Skin epidermis (tissue), 12 donors: ENCODE measurements around the gene GCG.

Experiments used
- H3K27ac ChIP-seq, 21 experiments: fragments of 200-600 bp; sonication (generic) in 11 of 21; one replicate each; pipeline ENCODE4 v1.5.0; 2020; ENCODE audit warnings: mild to moderate bottlenecking in 3 of 21, inconsistent platforms in 2 of 21, moderate library complexity in 2 of 21
- H3K4me3 ChIP-seq, 7 experiments: fragments of 200-600 bp; sonication (generic) in 2 of 7; one replicate each; pipeline ENCODE4 v1.5.0; 2020; ENCODE audit warnings: inconsistent platforms in 2 of 7, mild to moderate bottlenecking in 2 of 7, moderate library complexity in 1 of 7

GCG gene

DNA sequence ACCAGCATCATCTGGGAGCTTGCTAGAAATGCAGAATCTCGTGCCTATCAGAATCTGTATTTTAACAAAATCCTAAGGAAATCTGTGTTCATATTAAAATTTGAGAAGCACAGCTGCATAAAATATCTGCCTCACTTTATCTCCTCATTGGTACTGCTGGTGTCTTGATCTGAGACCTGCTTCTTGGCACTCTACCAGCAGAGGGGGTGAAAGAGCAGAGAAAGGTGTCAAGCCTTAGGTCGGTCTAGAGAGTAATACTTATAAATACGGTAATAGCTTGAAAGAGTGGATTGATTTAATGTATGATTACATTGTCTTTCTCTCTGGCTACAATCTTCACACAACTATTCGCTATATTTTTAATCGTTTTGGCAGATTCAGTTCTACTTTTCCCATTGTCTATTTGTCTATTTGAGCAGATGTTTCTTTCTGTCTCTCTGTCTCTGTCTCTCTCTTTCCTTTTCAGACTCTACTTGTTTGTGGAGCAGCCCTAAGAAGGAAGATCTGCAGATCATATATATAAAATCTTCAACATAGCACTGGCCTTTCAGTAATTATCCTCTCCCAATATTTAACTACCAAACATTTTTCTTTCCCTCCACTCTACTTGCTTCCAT, 1.7 kb upstream of the GCG start:
- Histone ChIP-seq H3K27ac (no peak overlapping the region), H3K4me3 (no peak overlapping the region)

DNA sequence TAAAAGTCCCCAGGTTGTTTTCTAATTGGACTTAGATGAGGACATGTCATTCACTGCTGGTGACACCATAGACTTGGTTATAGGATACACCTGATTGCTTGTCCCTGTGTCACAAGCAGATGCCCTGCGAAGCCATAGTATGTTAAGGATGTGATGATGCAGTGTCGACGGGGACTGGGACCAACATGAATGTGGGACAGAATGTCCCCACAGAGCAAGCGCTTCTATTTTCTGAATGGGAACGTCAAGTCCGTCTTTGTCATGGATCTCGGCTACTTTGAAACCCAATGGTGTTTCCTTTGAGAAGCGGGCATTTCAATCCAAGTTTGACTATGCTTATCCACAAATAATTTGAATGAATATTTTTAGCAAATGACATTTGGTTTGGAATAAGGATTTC, 2.1 kb downstream of the GCG start:
- Histone ChIP-seq H3K4me3 (no peak overlapping the region), H3K27ac (no peak overlapping the region)

DNA sequence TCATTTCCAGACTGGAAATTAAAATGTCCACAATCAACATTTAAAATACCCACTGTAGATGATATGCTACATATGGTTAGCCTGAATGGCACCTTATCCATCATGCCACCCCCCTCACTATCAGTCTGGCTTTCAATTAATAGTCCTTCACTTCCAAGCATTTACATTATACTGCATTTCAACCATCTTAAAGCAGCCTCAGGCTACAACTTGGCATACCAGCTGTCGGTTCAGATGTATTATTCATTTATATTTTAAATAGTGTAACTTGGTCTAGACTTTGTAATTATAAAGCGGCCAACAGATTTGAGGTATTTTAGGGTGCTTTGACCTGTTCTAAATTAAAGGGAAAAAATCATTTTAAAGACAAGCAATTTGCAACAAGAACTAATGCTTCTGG, 2.6 kb downstream of the GCG start:
- H3K4me3 ChIP-seq: no peak overlapping the region

DNA sequence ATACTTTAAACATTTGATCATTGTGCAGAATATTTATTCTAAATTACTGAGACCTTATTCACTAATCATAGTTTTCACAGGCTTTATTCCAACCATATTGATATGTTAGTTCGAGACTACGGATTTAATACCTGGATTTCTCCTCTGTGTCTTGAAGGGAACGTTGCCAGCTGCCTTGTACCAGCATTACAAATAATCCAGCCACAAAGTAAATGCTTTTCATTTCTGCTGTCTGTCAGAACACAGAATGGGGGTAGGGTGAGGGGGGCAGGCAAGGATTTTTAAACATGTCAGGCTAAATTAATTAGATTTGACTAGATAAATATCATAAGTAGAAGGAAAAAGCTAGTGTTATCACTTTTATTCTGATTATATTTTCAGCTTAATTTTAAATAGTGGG, 3.1 kb downstream of the GCG start:
- H3K4me3 ChIP-seq: no peak overlapping the region
- no peak overlapping the region for H3K27ac ChIP-seq

More for the DNA sequence above, 2.6 kb downstream of the GCG start:
- H3K27ac ChIP-seq: no peak overlapping the region

DNA sequence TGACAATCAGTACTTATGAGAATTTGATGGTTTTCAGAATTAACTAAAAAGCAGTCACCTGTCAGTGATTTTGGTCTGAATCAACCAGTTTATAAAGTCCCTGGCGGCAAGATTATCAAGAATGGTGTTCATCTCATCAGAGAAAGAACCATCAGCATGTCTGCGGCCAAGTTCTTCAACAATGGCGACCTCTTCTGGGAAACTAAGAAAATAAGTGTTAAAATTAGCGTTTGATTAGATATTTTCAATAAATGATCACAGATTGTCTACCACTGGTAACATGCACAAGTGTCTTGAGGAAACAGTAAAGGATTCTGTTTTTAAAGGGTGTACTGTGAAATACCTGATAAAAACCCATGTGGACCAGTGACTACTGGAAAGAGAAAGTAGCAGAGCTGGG, 8.1 kb downstream of the GCG start:
- no peak overlapping the region for H3K27ac ChIP-seq

DNA sequence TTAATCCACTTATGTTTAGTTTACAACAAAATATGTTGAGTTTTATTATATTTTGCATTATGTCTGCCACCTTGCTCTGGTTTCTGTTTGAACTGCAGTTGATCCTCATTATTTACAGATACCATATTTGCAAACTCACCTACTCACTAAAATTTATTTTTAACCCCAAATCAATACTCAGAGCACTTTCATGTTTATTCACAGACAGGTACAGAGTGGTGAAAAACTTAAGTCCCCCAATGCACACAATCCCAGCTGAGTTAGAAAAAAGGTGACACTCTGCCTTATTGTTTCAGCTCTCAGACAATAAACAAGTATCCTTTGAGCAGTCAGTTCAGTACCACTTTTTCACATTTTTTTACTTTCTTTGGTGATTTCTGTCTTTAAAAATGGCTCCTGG, 13.7 kb downstream of the GCG start:
- no peak overlapping the region for H3K27ac ChIP-seq
- H3K4me3 ChIP-seq: no peak overlapping the region

More for the DNA sequence above, 8.1 kb downstream of the GCG start:
- no peak overlapping the region for H3K4me3 ChIP-seq

DNA sequence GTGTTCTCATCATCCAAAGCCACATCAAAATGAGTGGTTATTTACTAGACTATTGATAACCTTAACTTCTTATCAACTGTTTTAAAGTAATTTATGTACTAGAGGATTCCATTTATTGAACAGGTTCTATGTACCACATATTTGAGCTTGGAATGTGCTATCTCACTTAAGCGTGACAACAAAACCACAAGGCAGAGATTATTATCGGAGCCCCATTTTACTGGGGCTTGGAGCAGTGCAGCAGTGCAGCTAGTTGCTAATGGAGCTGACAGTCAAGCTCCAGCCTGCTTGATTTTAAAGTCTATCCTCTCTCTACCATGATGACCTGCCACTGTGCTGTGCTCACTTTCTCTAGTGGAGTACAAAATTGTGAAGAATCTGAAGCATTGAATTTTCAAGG, 24.6 kb downstream of the GCG start:
- Histone ChIP-seq H3K27ac (no peak overlapping the region), H3K4me3 (no peak overlapping the region)

DNA sequence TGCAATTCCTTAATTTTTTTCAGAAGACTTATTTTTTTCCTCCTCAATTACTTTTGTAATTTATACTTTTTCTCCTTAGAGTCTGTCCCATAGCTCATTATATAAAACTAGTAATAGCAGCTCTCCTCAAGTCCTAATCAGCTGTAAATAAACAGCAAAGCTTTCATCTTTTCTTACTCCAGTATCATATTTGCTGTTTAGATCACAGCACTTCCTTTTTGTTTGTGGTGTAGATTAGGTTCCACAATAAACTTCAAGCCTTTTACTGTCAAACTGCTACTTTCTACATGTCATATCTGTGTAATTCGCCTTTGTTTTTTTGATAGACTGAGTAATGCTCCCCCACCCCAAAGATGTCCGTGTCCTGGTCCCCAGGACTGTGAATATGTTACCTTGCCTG, 25.5 kb downstream of the GCG start:
- peak overlapping the region in 1 of 21 experiments; percentile 24 for H3K27ac ChIP-seq
- no peak overlapping the region for H3K4me3 ChIP-seq

DNA sequence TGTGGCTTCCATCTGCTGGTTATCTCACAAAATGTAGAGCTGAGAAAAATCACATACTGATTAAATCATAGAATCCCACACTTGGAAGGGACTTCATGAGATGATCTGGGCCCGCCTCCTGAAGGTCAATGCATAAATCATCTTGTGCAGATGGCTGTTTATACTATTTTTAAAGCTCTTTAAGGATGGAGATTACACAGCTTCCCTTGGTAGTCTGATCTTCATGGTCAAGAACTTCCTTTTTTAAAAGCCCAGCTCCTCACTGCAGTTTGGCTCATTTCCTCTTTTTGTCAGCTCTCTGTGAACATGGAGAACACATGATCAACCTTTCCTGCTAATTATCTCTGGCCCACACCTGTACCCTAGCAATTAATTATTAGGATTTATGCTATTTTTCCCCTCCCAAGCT, 25.9 kb downstream of the GCG start:
- Histone ChIP-seq H3K4me3 (no peak overlapping the region), H3K27ac (peak overlapping the region in 1 of 21 experiments; percentile 24)

DNA sequence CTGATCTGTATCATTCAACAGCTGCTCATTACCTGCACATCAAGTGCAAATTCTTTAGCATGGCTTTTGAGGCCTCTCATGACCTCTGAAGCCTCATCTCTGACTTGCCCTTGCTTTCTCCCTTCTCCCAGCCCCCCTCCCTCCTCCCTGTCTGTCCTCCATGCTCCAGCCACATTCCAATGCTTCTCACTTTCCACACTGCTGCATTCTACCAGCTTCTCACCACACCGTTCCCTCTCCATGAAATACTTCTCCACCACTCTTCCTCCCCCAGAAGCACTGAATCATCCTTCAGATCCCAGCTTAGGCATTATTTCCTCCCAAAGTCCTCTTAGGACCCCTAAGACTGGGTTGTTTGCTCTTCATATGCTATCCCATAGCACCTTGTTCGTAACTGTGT, 26.9 kb downstream of the GCG start:
- H3K27ac ChIP-seq: no peak overlapping the region
- no peak overlapping the region for H3K4me3 ChIP-seq

DNA sequence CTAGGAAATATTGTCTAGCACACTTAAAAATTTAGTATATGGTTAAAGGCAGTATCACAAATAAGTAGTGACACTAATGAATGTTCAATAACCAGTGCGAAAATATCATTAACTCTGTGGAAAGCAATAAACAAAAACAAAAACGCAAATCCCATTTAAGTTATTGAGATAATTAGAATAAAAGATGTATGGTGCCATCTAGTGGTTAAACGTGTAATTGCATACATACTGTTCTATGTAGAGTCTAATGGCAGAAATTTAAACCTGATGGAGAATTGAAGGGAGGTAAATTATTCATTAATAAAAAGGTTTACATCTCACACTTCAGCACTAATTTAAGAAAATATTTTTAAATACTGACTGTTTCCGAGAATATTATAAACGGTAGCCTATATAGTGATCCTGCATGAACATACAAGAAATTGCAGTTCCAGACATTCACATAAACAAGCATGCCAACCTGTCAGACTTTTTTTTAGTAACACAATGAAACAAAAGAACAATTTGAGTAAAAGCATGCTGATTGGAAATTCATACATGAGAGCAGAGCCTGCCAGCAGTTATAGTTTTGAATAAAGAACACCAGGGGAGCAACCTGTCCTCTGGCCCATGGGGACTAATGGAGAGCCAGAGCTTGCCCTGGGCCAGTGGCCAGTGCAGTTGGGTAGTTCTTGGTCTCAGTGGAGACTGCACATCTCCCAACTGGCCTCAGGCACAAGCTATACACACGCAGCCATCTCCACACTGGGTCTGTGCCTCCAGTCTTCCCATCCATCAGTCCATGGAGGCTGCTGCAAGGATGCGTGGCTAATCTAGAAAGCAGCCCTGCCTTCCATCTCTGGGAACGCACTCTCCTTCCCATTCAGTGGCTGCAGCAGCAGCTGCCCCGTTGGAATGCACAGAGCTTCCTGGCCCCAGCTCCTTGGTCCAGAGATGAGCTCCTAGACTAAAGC, 28.0 kb downstream of the GCG start:
- no peak overlapping the region for H3K4me3 ChIP-seq
- no peak overlapping the region for H3K27ac ChIP-seq

DNA sequence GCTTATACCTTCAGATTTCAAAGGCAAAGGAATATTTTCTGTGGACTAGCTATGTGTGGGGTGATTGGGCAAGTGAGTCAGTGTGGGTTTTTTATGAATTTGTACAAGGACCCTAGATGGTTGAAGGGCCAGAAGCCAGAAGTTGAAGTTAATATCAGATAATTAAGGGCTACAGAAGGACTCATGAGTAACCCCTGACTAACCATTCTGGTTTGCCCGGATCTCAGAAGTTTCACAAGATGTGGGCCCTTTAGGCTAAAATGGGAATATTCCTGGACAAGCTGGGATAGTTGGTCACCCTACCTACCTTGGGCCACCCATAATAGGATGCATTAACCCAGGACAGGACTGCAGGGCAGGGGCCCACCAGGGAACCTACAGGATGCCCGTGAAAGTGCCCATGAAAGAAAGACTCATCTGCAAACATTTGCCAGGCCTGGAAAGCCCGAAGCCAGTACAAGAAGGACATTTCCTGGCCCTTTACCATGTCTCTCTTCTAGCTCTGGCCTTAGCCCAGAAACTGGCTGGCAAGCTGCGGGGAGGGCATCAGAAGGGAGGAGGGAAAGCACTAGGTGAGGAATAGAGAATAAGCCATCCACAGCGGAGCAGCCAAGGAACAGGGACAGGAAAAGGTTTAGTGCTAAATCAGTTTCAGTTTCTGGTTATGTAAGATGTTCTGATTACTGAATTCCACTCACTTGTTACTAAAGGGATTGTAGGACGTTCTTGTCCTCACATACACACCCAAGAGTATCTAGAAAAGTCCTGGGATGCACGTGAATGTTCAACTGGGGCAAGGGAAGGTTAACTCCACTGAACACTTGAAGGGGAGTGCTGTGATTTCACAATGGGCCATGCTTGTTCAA, 33.6 kb downstream of the GCG start:
- Histone ChIP-seq H3K4me3 (no peak overlapping the region), H3K27ac (peak overlapping the region in 19 of 21 experiments; percentile 10 to 83 (median 54))

DNA sequence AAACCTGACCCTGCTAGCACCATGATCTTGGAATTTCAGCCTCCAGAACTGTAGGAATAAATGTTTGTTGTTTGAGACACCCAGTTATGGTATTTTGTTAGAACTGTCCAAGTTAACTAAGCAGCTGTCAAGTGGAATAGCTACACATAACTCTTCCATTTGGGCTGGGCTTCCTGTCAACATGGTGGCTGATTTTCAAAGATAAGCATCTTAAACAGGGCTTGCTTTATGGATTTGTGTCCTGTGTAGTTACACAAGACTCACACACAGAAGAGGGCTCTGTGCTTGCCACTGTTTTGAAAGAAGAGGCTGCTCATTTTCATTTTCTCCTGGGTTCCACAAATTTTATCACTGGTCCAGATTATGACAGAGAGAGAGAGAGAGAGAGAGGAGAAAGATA, 35.7 kb downstream of the GCG start:
- Histone ChIP-seq H3K4me3 (no peak overlapping the region), H3K27ac (no peak overlapping the region)

DNA sequence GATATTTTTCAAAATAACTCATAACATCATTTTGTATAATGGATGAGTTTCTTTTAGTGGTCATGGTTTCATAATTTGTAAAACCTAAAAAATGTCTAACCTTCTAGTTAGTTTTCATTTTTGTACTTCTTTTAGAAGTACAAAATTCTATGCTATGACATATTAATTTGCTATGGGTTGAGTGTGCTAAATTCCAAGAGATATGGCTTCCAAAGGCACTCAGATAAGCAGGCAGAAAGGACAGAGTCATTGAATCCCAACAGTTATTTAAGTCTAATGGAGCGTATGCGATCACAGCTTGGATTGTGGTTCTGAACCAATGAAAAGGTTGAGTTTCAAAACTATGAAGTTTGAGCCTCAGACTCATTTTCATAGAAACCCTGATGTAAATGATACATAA, 37.0 kb downstream of the GCG start:
- no peak overlapping the region for H3K27ac ChIP-seq
- no peak overlapping the region for H3K4me3 ChIP-seq

DNA sequence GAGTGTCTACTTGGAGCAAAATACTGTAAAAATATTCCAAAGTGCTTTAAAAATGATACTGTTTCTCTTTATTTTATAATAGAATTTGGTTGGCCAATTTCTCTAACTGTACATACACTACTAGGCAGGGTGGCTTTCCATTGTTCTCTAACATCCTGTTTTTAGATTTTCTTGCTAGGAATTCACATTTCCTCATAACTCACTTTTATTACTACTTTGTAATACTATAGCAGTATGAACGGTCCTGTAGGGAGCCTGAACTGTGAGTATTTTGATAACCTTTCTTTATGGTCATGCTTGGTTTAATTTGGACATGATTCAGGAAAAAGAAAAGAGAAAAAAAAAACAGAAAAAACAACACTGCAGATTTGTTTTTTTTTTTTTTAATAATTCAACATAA, 37.8 kb downstream of the GCG start:
- H3K27ac ChIP-seq: peak overlapping the region in 6 of 21 experiments; percentile 23 to 75 (median 66)
- H3K4me3 ChIP-seq: no peak overlapping the region

DNA sequence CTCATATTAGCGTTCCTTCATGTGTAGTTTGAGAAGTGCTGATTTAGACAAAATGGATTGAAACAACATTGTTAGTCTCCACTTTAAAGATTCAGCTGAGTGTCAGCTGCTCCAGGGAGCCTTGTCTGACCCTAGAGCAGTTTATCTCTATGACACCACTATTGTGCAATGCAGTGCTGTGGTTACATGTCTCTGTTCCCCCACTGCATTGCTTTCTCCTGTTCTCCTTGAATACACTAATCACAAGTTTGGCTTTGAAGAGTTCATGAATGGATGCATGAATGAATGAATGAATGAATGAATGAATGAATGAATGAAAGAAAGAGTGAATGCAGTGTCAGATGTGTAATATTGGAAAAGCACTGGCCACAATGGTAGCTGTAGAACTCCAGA, 38.3 kb downstream of the GCG start:
- Histone ChIP-seq H3K4me3 (no peak overlapping the region), H3K27ac (peak overlapping the region in 12 of 21 experiments; percentile 0 to 75 (median 58))

DNA sequence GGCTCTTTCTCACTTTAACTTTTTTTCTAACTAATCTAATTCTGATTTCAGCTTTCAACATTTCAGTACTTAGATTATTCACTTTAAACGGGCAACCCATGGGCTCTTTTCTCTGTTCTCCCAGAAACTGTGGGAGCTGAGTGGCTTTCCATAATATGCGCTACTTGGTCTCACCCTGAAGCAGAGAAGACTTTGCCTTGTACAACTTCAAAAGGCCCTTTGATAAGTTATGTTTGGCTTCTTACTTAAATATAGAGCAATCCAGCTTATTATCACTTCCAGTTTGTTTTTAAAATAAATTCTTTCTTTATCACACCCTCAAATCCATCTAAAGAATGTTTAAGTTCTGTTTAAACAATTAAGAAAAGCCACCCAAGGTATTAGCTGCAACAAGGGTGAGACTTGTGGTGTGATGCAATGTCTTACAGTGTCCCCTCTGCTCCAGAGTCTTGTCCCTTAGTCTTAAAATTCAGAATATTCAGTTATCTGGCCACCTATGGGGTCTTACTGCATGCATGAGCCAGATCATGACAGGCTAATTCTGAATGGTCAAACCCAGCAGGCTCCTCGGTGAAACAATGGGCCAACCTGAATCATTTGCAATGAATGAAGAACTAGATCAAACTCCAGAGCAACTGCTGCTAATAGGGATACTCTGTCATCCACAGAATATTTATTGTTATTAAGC, 38.8 kb downstream of the GCG start:
- peak overlapping the region in 13 of 21 experiments; percentile 9 to 75 (median 58) for H3K27ac ChIP-seq
- H3K4me3 ChIP-seq: no peak overlapping the region

DNA sequence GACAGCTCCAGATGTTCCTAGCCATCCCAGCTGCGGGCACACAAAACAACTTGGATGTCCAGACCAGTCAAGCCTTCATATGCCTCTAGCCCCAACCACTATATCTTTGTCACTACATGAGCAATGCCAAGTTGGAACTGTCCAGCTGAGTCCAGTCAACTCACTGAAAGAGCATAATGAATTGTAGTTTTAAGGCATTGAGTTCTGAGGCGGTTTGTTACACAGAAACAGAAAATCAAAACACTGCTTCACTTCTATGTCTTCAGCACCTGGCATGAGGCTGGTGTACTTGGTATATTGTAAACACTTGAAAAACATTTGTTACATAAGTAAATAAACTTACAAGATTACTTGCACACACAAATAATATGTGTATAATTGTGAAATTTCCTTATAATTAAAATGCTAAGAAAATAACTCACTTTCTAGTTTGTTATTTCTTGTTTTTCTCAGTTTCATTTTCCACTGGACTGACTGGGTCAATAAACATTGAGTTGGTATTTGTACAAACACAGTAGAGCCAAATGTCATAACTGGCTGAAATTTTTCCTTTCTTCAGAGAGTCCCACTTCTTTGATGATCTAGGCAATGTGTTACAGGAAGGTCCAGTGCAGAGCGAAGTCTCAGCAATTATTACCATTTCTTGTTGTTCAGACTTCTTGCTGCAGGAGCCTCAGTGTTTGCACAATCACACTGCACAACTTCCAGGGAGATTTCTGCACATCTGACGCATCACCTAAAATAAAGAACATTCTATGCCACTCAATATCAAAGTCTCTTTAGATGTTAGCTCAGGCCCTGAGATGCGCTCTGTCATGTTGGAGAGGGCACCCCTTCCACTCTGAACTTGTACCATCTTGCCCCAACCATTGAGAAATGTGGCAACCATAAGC, 39.8 kb downstream of the GCG start:
- peak overlapping the region in 9 of 21 experiments; percentile 10 to 75 (median 59) for H3K27ac ChIP-seq
- H3K4me3 ChIP-seq: no peak overlapping the region
